Stimulated activated CD4-positive, alpha-beta T cell treated with anti-CD3 and anti-CD28 coated beads, Interleukin-4, amount 100 ng/mL, for 48 hours (primary cell): Measurements from ENCODE around the gene BTBD16.

Experiments used
- DNase-seq, 2 donors: peaks; one replicate each; pipeline ENCODE4 v3.0.0-alpha.2; 2020; ENCODE audit warnings: low read depth in 2 of 2

BTBD16 gene

DNA sequence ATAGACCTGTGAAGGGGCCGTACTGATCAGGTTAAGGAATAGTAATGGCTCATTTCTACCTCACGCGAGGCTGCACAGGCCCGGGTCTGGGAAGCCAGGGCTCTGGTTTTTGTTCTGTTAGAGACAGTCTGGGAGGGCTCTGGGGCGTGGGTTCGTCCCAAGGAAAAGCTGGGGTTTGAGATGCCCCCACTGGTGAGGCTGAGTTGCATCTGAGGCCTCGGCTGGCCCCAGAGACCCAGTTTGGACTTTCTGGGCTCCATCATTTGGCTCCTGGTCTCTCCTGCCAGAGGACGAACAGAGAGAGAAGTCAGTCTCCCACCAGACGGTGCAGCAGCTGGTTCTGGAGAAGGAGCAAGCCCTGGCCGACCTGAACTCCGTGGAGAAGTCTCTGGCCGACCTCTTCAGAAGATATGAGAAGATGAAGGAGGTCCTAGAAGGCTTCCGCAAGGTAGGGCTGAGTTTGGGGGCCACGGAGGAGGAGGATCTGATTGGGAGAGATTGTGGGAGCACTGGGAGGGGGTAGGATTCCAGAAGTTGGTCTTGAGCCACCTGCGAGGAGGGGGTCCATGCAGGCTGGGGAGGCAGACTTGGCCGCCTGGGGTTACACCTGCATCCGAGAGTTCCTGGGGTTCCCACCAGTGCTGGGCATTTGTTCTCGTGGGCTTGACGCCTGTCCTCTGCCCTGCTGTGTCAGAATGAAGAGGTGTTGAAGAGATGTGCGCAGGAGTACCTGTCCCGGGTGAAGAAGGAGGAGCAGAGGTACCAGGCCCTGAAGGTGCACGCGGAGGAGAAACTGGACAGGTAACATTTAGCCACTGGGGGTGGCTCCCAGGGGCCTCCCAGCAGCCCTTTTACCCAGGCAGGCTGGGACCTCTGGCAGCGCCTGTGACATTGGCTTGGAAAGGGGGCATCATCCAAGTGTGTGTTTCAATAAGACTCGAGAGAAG is 22.5 kb upstream of the BTBD16 start:
- no peak for DNase-seq

GRCh38 chr10:122249303-122249850 is 21.7 kb upstream of the BTBD16 start:
- no peak for DNase-seq

DNA sequence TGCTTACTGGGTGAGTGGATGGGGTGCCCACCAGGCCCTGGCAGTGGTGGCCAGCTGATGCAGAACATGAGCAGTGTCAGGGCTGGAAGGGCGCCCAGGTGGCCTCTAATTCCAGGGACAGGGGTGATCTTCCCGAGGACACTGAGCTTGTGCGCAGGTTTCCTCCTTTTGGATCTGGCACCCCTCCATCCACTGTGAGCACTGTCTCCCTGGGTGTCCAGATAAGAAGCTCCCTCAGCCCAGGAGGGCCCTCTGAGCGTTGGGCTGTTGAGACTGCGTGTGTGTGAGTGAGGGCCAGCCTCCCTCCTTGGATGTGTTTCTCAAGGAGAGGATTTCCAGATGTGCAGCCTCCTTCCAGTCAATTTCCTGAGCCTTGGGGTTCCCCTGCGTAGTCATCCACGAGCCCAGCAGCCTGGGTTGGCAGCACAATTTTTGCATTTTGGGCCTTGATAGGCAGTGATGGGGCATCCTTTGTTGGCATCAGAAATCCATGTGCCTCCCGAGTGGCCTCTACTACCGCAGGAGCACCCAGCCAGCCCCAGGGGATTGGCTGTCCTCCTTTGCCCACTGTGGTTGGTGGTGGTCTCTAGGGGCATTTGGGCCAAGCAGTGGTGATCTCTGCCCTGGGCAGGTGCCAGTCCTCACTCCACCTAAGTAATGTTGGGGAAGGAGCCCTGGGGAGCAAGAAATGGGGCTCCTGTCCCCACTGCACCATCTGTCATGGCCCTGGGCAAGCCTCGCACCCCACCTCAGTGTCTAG is 20.9 kb upstream of the BTBD16 start:
- DNase-seq = no peak

DNA sequence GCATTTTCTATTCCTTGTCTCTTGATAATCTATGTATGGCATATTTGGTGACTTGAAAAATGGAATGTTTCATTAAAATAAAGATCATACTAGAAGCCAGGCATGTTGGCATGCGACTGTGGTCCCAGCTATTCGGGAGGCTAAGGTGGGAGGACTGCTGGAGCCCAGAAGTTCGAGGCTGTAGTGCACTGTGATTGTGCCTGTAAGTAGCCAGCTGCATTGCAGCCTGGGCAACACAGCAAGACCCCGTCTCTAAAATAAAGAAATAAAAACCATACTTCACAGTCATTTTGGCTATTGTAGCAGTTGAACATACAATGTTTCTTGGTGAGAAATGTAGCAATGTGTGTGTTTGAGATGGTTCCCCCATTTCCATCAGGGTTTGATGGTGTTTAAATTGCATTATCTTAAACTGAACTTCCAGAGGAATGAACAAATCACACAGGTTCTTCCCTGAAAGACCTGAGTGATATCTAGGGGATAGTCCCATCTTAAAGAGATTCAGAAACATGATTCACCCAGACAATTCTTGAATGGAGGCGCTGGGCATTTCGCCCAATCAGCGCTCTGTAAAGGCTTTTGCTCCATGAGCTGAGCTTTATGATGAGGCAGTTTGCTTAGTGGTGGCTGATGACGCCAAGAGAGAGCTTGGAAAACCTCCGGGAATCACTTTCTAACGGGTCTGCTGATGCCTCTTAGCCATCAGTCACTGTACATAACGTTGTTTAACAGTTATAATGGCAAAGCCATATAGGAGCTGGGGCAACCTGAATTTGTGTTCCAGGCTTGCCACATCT is 19.4 kb upstream of the BTBD16 start:
- DNase-seq = no peak

DNA sequence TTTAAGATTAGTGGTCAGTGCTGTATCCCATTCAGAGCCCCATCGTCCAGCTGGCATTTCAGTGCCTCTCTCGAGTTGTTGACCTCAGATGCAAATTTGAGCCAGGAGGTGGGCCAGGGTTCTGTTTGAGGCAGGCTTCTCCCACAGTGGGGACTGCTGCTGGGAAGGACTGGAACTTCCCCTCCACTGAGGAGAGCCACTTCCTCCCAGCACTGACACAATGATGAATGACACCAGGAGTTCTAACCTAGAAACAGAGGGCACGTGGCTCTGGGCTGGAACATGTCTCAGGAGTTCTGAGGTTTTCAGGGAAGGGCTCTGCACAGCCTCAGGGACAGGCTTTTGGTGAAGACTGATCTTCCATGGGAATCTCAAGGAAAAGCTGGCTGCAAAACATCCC is 18.3 kb upstream of the BTBD16 start:
- DNase-seq = no peak

- no peak for DNase-seq
Observed at GRCh38 chr10:122253605-122254004, 17.5 kb upstream of the BTBD16 start.

DNA sequence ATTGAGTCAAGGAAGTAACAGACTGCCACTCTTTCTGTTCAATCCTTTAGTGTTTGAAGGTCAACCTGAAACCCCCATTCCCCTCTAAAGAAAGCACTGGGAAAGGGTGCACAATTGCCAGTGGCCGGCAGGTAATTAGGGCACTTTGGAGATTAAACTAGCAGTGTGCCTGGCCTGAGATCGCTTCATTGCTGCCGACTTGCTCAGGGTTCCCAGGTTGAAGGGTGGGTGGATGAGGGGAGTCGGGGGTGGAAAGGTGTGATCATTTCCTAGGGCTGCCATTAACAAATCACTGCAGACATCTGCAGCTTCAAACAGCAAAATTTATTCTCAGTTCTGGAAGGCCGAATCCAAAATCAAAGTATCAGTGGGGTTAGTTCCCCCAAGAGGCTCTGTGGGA is 16.3 kb upstream of the BTBD16 start:
- no peak for DNase-seq

- DNase-seq = no peak
Observed at GRCh38 chr10:122255509-122256301, 15.4 kb upstream of the BTBD16 start.

- no peak for DNase-seq
Observed at GRCh38 chr10:122257041-122257440, 14.1 kb upstream of the BTBD16 start.

GRCh38 chr10:122258136-122259074 is 12.7 kb upstream of the BTBD16 start:
- no peak for DNase-seq

DNA sequence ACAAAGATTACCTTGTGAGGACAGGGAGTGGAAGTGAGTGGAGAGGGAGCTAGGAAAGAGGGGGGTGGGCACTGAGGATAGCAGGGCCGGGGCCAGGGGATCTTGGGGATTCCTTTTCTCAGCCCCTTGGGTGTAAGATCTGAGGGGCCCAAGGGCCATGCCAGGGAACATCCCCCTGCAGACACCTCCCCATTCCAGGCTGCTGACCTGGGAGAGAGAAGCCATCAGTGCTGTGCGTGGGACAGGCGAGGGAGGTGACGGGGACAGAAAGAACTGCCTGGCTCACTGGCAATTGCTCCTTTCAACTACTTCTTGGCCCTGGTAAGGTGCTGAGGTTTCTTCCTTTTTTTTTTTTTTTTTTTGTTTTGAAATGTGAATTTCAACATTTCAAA is 12.0 kb upstream of the BTBD16 start:
- DNase-seq = no peak

GRCh38 chr10:122261584-122261983 is 9.5 kb upstream of the BTBD16 start:
- DNase-seq = no peak

- no peak for DNase-seq
Observed at GRCh38 chr10:122263971-122264370, 7.1 kb upstream of the BTBD16 start.

GRCh38 chr10:122264436-122264835 is 6.7 kb upstream of the BTBD16 start:
- no peak for DNase-seq

DNA sequence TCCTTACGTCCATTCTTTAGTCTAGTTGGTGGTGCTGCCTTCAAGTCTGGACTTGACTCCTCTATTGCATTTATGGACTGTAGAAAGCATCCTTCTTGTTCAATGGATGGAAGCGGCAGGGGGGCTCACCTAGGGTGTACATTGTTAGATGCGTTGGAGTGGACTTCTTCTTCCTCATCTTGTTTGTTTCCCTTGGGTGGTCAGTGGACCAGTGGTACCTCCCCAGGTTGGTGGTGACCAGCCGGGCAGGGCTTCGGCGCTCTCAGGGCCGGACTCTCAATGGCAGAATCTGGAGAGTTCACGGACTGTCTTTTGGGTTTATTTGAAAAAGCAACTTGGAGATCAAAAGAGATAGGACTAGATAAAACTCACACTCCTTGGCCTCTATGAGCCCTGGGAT is 6.2 kb upstream of the BTBD16 start:
- DNase-seq = no peak

DNA sequence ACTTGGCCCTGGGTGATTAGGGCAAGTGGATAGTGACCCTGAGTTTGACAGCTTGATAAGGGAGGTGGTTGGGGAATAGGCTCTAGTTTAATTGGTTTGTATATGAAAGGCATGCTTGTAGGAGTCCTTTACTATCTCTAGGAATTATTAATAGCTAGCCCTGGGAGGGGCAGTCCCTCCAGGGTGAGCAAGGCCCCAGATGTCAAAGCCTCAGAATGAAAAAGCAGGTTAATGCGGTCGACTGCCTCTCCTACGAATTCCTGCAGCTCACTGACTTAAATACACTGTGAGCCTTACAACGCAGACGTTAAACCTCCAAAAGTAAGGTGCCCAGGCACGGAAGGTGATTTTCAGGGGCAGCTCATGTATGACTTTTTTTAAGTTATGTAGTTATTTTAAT is 5.2 kb upstream of the BTBD16 start:
- DNase-seq = no peak

DNA sequence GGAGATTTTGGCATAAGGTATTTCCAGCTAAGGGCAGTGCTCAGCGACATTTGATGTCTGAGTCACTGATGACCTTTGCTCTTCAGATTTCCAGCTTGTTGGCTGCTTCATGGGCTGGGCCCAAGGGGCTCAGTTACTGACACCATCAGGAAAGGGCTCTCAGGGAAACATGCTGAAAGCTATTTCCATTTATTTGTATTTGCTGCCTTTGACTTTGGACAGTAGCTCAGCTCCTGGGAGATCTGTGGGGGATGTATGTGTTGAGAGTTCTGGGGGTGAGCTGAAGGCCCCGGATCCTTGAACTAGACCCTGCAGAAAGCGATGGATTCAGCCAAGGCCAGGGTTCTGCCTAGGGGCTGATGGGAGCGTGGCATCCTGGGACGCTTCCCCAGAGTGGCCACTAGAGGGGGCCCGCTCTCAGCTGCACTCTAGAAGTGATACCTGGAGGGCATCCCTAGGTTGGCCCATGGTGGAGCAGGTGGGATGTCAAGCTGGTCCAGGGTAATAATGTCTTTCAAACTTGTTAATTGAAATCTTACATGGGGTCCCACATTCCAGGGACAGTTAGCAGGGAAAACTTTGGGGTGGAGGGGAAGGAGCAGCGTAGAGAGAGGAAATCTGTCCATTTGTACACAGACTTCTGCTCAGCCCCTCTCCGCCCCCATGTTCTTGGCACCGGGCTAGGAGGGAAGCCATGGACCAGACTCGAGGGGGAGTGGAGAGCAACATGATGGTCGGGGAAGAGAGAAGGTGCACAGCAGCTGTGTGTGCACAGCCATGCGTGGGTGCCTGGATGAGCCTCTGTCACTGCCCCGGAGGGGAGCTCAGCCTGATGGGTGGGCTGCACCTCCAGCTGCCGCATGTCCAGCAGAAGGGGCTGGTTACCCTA is 3.0 kb upstream of the BTBD16 start:
- peak; percentile 28 to 47 for DNase-seq

DNA sequence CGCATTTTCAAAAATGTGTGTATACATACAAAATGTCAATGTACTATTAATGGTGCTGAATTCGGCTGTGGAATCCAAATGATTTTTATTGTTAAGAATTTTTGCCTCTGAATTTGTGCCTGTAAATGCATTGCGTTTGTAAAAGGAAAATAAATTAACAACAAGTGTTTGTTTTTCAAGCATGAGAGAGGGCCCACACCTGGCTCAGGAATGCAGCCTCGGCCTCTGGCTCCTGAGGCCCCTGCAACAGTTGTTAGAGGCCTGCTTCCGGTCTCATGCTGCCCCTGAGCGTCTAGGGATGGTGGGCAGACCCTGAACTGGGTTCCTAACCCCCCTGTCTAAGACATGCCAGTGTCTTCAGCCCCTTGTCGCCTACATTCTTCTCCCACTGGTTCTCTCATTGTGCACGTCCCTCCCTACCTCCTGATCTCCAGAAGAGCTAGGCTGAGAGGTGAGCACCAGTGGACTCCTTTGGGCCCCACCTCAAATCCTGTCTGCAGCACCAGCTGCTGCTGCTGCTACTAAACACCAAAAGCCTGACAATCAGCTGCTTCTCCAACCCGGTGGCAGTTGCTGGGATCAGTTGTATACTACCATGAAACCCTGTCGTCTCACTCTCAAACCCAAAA is 1.9 kb upstream of the BTBD16 start:
- DNase-seq = no peak
